Vagina (tissue), 2 donors: ENCODE data around the gene LRMDA. TPM values are rescaled to one million over a fixed set of nuclear protein-coding genes. Genes with fewer than 3 reads are reported as not detected.

Source experiments
- DNase-seq, 2 donors: peaks; one replicate each; pipeline ENCODE4 v3.0.0-alpha.2; 2017; ENCODE audit errors: extremely low spot score in 2 of 2
- H3K27ac ChIP-seq: fragments of 200-600 bp; sonication (generic); one replicate; pipeline ENCODE4 v1.5.1; 2019
- H3K27me3 ChIP-seq: fragments of 200-600 bp; sonication (generic); one replicate; pipeline ENCODE4 v1.5.1; 2019
- H3K36me3 ChIP-seq, 2 donors: fragments of 200-600 bp; sonication (generic); one replicate each; pipeline ENCODE4 v1.5.1; 2017 to 2019
- H3K4me1 ChIP-seq: fragments of 200-600 bp; sonication (generic); one replicate; pipeline ENCODE4 v1.5.1; 2019
- H3K4me3 ChIP-seq, 2 donors: fragments of 200-600 bp; sonication (generic); 1 replicate in 1 of 2; 2 replicates in 1 of 2; pipeline ENCODE4 v1.5.1; 2016 to 2019
- H3K9me3 ChIP-seq: fragments of 200-600 bp; sonication (generic); one replicate; pipeline ENCODE4 v1.5.1; 2019
- POLR2A ChIP-seq, 2 donors: fragments of 450-650 bp; IDR thresholded peaks; one replicate each; pipeline ENCODE4 v1.6.1; 2017; ENCODE audit warnings: antibody characterized with exemption in 2 of 2, mild to moderate bottlenecking in 2 of 2, moderate library complexity in 2 of 2
- POLR2AphosphoS5 ChIP-seq, 2 donors: sonication (generic); formaldehyde crosslinking; IDR thresholded peaks; one replicate each; pipeline ENCODE4 v1.9.0; 2017; ENCODE audit warnings: antibody characterized with exemption in 2 of 2, mild to moderate bottlenecking in 2 of 2, low read depth in 1 of 2; ENCODE audit not compliant: insufficient read depth in 1 of 2
- intact Hi-C: fragments of 100-400 bp; cut with DNase I; formaldehyde crosslinking; loops from one replicate; pipeline ENCODE4 v1.15.1; 2023
- total RNA-seq: library from RNA; depleted of rRNA; stranded (reverse); fragments of >200 nt; gene quantifications from one replicate; pipeline ENCODE4 v1.2.3, GENCODE V29; 2016
- TF ChIP-seq, protein P1 (sequence below), 3 experiments: fragments of 450-650 bp in 2 of 3; fragments of 200-600 bp in 1 of 3; sonication (generic) in 1 of 3; IDR thresholded peaks; one replicate each; pipeline ENCODE4 v1.5.1; 2017 to 2019; ENCODE audit warnings: antibody characterized with exemption in 3 of 3, mild to moderate bottlenecking in 2 of 3, moderate library complexity in 2 of 3

The LRMDA gene
- total RNA-seq, 1 donor from 2014 or later = 22.6 TPM

DNA sequence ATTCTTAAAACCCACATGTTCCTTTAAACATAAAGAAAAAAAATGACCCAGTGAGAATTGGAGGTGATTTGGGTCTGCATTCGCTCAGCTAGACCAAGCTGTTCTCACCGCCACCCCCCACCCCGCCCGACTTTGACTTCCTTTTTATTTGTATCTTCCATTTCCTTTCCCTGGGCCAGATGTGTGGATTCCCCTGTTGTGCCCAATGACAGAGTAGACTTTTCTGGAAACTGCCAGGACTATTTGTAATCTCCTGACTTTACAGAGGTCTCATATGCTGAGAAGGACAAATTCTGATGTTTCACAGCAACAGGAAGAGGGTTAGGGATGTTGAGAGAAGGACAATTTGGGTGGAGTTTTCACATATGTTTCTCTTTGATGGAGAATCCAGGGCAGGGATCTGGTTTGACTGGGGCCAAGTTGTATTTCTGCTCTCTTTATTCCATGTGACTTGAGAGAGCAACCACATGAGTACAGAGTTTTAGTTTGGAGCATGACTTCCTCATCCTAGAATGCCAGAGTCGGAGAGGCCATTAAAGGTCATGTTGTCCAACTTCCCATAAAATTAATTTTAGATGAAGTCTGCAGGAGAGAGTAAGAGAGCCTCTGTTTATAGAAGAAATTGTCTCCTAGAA lies 1023.2 kb downstream of the LRMDA start:
- peaks cover 30% of the 10 kb centered on the region for H3K4me1 ChIP-seq
- H3K4me3 ChIP-seq = no peak overlapping the region
- intact Hi-C loops = no loop called here
- TF ChIP-seq, protein P1, sequence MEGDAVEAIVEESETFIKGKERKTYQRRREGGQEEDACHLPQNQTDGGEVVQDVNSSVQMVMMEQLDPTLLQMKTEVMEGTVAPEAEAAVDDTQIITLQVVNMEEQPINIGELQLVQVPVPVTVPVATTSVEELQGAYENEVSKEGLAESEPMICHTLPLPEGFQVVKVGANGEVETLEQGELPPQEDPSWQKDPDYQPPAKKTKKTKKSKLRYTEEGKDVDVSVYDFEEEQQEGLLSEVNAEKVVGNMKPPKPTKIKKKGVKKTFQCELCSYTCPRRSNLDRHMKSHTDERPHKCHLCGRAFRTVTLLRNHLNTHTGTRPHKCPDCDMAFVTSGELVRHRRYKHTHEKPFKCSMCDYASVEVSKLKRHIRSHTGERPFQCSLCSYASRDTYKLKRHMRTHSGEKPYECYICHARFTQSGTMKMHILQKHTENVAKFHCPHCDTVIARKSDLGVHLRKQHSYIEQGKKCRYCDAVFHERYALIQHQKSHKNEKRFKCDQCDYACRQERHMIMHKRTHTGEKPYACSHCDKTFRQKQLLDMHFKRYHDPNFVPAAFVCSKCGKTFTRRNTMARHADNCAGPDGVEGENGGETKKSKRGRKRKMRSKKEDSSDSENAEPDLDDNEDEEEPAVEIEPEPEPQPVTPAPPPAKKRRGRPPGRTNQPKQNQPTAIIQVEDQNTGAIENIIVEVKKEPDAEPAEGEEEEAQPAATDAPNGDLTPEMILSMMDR (IDR thresholded peaks at IDR 0.05) = no peak
- TF ChIP-seq POLR2AphosphoS5 (IDR thresholded peaks at IDR 0.05; ENCODE audit: insufficient read depth in 1 of 2, low read depth in 1 of 2) (no peak), POLR2A (IDR thresholded peaks at IDR 0.05) (no peak)
- no peak for DNase-seq
- H3K36me3 ChIP-seq = no peaks in the 10 kb centered on the region
- H3K27ac ChIP-seq = peak overlapping the region; percentile 73
- H3K9me3 ChIP-seq = no peaks in the 10 kb centered on the region
- no peaks in the 10 kb centered on the region for H3K27me3 ChIP-seq

- H3K27me3 ChIP-seq = no peaks in the 10 kb centered on the region
- H3K4me1 ChIP-seq = peaks cover 41% of the 10 kb centered on the region
- no peaks in the 10 kb centered on the region for H3K36me3 ChIP-seq
- no peak overlapping the region for H3K4me3 ChIP-seq
- H3K9me3 ChIP-seq = no peaks in the 10 kb centered on the region
- no peak for DNase-seq
- intact Hi-C loops = no loop called here
- TF ChIP-seq, protein P1 (IDR thresholded peaks at IDR 0.05) = no peak
- peak in 1 of 2 donors; percentile 48 for TF ChIP-seq POLR2AphosphoS5 (IDR thresholded peaks at IDR 0.05; ENCODE audit: insufficient read depth in 1 of 2, low read depth in 1 of 2)
- H3K27ac ChIP-seq = peak overlapping the region; percentile 73
These were observed 1024.8 kb downstream of the LRMDA start for GRCh38 chr10:76456197-76456596.

DNA sequence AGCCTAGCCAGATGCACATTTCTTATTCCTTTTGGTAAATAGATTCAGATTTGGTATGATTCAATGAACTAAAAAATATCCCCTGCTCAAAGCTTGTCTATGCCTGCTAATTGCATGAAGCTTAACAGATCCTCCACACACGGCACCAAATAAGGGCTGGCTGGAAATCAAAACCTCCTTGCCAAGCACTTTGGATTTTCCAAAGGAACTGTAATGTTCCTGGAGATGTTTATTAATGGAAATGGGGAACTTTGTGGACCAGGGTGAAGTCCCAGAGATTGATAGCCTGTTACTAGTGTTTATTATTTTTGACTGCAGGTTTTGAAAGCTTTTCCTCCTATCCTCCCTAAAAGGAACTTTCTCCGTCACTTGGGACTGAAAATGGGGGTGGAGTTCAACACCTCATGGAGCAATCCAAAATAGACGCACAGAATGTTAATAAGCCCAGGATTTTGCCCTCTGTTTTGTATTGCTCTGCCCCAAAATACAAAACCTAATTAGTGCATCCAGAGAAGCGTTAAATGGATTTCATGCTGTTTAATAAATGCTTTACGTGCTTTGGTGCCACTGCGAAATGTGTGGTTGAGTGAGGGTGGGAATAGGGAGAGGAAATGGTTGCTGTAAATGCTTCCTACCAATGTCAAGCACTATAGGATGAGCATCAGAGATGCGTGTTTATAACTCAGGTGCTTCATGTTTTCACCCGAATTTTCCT lies 1027.7 kb downstream of the LRMDA start:
- intact Hi-C loops = no loop called here
- peak in 1 of 2 donors; percentile 85 for TF ChIP-seq POLR2AphosphoS5 (IDR thresholded peaks at IDR 0.05; ENCODE audit: insufficient read depth in 1 of 2, low read depth in 1 of 2)
- no peak for TF ChIP-seq POLR2A (IDR thresholded peaks at IDR 0.05)
- TF ChIP-seq, protein P1 (IDR thresholded peaks at IDR 0.05) = no peak
- Histone ChIP-seq H3K36me3 (no peaks in the 10 kb centered on the region), H3K4me1 (peaks cover 41% of the 10 kb centered on the region), H3K27me3 (no peaks in the 10 kb centered on the region), H3K4me3 (no peak overlapping the region), H3K27ac (peak overlapping the region; percentile 69), H3K9me3 (no peaks in the 10 kb centered on the region)
- DNase-seq = no peak

DNA sequence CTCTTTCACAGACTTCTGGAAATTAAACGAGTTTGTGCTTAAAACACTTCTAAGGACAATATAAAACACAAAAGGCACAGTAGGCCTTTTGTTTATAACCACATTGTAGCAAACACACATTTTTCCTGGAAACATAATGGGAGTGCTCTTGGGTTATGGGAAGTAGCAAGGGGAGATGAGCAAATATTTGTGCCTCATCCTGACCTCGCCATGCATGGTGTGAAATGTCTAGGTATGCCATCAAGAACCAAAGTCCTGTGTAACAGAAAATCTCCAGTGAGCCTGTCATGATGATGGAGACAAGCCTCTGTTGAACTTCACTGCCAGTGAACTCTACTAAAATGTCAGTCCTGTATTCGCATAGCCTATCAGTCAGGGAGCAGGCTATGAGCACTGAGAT lies 1029.6 kb downstream of the LRMDA start:
- Histone ChIP-seq H3K4me3 (no peak overlapping the region), H3K27me3 (no peaks in the 10 kb centered on the region), H3K27ac (no peak overlapping the region), H3K9me3 (no peaks in the 10 kb centered on the region), H3K36me3 (no peaks in the 10 kb centered on the region), H3K4me1 (peaks cover 35% of the 10 kb centered on the region)
- TF ChIP-seq POLR2A (IDR thresholded peaks at IDR 0.05) = no peak
- no peak for TF ChIP-seq POLR2AphosphoS5 (IDR thresholded peaks at IDR 0.05; ENCODE audit: insufficient read depth in 1 of 2, low read depth in 1 of 2)
- TF ChIP-seq, protein P1 (IDR thresholded peaks at IDR 0.05) = no peak
- intact Hi-C loops = no loop called here
- DNase-seq = no peak

DNA sequence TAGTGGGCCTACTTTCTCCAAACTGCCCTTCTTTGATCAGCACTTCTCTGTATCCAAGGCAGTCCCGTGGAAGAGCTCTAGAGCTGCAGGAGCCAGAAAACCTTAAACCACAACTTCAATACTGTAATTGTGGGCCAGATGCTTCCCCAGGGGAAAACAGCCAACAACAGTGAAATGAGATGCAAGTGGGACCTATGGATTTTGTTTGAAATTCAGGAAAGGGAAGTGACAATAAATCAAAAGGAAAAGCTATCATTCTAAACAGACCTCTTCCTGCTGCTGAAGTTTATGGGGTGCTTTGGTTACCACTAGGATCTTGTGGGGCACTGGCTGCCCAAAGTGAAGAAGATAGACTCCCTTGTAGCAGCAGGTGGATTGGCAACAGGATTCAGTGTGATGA lies 1031.7 kb downstream of the LRMDA start:
- Histone ChIP-seq H3K27me3 (no peaks in the 10 kb centered on the region), H3K36me3 (no peaks in the 10 kb centered on the region), H3K4me3 (no peak overlapping the region), H3K27ac (no peak overlapping the region), H3K4me1 (peaks cover 26% of the 10 kb centered on the region), H3K9me3 (no peaks in the 10 kb centered on the region)
- intact Hi-C loops = no loop called here
- no peak for DNase-seq
- no peak for TF ChIP-seq POLR2AphosphoS5 (IDR thresholded peaks at IDR 0.05; ENCODE audit: insufficient read depth in 1 of 2, low read depth in 1 of 2)
- TF ChIP-seq, protein P1 (IDR thresholded peaks at IDR 0.05) = no peak
- no peak for TF ChIP-seq POLR2A (IDR thresholded peaks at IDR 0.05)
